A172 (cell line): ENCODE results near the gene LBH. TPM values are rescaled to one million over a fixed set of nuclear protein-coding genes. Genes with fewer than 3 reads are reported as not detected.

Experiments used
- DNase-seq: peaks from one replicate; pipeline ENCODE4 v3.0.0-alpha.2; 2015; ENCODE audit warnings: low spot score
- total RNA-seq: library from RNA; depleted of rRNA; stranded (reverse); fragments of >200 nt; shearing (Covaris generic); gene quantifications from 2 replicates; pipeline ENCODE4 v1.2.3, GENCODE V29; 2014

LBH gene
- total RNA-seq, 1 experiment from 2014 or later, result 87.4 TPM

- DNase-seq, result no peak
Measured at GRCh38 chr2:30235008-30235655, 3.8 kb downstream of the LBH start.

GRCh38 chr2:30235859-30236535, 4.7 kb downstream of the LBH start:
- no peak for DNase-seq

DNA sequence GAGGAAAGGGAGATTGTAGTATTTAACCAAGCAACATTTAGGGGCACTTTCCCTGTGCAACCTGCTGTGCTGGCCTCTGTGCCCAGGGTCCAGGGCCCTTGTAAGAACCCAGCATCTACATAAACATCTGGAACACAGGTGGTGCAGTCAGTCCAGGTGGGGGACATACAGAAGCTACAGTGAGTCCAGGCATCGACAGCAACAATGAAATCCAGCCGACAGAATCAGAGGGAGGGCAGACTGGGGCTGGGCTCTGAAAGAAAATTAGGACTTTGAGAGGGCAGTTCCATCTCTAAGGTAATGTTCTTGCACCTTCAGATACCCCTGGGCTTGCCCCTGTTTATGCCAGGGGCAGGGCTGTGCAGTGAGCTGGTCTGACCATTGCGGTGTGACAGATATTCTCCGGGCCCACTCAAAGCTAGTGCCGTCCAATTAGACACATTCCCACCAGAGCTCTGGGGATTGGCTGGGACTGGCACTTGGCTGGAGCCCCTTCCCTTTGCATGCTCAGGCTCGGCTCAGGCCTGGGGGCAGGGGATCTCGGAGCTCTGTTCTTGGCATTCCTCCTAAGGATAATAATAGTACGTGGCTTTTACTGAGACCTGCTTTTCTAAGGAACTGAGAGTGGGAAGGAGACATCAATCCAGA, 5.4 kb downstream of the LBH start:
- DNase-seq, result no peak

DNA sequence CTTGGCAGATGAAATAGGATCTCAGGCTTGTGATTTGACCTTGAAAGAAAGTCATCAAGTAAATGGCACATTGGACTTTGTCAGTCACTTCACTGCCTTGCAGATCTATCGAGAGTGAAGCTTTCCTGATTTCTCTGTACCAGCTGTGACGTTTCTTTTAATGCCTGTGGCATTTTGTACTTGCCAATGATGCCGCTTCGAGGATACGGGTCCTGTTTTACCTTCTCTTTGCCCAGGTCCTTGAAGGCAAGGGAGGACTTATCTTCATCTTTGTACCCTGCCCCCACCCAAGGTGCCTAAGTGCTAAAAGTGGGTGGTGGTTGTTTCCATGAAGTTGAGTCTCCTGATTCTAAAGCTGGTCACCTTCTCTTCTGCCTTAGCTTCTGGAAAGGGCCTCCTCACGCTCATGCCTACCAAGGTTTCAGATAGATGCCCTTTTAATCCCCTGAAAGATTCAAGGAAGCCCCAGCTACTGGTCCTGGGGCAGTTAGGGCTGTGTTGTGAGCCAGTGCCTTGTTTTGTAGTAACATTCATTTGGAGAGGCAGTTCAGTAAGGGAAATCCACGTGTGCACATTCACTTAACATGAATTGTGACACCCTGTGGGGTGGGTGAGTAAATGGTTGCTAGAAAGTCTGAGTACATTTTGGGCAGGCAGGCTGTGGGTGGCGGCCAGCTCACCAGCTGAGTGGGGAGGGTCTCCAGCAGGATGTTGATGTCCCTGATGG, 6.1 kb downstream of the LBH start:
- no peak for DNase-seq

- no peak for DNase-seq
Measured at GRCh38 chr2:30237966-30238800, 6.8 kb downstream of the LBH start.

DNA sequence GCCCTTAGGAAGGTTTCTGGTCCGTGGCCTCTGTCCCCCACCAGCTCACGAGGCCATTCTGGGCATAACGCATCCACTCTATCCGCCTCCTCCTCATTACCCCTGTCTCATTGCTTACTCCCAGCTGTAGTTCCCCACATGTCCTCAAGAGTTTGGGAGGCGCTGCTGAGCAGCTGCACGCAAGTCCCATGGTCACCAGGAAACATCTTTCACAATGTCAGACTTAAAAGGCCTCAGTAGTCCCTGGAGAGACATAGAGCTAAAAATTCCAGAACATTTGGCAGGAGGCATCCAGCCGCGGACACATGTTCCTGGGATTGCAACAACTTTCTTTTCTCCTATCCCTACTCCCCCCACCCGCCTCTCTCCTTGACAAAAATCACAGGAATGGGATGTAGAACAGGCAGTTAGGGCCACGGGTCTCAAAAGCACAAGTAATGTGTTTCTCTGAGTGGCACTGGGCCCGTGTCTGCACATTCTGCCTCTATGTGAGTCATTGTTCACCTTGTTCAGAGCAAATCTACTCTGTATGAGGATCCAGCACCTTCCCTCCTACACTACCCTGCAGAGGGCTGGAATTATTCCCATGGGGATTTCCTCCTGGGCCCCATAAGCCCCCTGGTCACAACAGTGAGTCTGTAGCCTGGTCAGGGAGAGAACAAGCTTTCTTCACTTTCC, 8.1 kb downstream of the LBH start:
- DNase-seq, result peak; percentile 55

GRCh38 chr2:30239986-30240752, 8.8 kb downstream of the LBH start:
- no peak for DNase-seq

GRCh38 chr2:30243231-30243630, 11.9 kb downstream of the LBH start:
- no peak for DNase-seq

DNA sequence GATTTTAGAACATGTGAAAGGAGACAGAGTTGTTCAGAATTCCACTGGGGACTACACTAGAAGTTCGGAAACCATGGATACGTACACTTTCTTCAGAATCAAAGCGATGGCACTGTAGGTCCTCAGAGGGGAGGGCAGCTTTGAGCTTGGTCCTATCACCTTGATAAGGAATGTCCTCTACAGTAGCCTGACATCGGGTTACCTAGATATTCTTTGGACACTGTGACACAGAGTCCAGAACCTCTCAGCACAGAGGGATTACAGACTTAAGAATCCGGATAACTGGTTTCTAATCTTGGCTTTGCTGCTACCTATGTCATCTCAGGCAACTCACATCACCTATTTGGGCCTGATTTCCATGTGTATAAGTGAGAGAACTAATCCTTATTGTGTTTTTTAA, 14.0 kb downstream of the LBH start:
- DNase-seq, result no peak

GRCh38 chr2:30248791-30249190, 17.5 kb downstream of the LBH start:
- no peak for DNase-seq

DNA sequence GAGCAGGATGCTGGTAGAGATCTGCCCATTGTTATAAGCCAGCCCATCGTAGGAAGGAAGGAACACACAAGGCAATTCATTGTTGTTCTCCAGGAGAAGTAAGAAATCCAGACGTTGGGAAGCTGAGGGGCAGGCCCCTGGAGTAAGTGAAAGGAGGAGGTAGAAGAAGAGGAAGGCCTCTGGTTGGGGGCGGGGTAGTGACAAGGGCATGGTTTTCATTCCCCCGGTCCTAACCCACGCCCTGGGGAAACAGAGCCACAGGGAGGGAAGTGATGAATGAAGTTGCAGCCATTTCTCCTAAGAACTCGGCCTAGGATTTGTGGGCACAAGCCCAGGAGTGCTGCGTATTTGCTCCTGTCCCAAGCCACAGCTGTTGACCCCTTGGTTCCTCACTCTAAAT, 18.0 kb downstream of the LBH start:
- DNase-seq, result no peak

DNA sequence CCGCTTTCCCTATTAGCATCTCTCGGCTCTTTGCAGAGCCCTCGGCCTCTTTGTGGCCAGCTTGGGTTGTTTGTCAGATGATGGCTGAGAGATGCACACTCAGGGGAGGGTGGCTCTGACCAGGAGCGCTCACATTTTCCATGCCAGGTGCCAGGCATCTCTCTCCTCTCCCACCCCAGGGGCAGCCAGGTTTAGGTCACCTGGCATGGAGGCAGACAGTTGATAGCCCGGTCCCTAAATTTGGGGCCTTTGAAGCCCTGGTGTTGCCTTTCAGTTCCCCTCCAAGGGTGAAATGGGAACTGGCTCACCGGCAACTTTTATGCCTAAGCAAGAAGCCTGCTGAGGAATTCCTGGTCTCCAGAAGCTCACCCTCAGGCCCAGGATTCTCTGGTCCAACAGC, 19.1 kb downstream of the LBH start:
- DNase-seq, result no peak

DNA sequence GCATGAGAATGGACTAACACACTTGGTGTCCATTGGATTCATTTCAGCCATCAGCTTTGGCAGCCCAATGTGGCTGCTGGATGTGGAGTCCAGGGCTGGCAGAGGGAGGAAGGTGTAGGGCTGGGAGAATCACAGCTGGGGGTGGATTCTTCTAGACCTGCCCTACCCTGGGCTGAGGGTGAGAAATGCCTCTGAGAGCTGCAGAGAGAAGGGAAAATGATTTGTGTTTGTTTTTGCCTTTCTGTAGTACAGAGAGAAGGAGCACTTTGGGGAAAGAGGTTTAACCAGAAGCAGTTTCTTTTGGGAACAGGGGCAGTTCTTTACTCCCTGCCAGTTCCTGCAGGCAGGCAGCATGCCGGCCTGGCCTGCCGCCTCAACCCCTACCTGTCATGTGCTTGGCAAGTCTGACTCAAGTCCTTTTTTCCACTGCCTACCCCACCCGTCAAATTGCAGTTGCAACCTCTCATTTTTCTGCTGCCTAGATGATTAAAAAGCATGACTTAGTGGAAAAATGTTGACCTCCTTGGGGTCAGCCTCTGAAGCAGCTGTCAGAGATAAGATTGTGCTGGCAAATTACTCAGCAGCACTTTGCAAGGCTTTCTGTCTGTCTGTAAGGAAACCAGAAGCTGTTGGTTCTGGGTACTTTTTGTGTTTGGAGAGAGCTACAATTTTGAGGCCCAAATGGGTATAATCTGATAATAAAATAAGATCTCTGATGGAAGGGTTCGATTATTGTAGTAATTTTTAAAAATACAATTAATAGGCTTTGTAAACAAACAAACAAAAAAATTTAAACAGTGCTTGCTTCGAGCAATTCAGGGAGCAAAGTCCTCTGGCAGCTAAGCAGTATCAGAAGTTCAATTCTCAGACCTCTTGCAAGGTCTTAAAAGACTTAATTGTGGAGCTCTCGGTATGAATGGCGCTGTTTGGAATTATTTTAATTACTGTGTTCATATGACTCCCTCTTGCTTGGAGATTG, 21.7 kb downstream of the LBH start:
- peak; percentile 96 for DNase-seq

GRCh38 chr2:30253873-30254684, 22.7 kb downstream of the LBH start:
- no peak for DNase-seq

GRCh38 chr2:30254685-30255001, 23.3 kb downstream of the LBH start:
- no peak for DNase-seq

DNA sequence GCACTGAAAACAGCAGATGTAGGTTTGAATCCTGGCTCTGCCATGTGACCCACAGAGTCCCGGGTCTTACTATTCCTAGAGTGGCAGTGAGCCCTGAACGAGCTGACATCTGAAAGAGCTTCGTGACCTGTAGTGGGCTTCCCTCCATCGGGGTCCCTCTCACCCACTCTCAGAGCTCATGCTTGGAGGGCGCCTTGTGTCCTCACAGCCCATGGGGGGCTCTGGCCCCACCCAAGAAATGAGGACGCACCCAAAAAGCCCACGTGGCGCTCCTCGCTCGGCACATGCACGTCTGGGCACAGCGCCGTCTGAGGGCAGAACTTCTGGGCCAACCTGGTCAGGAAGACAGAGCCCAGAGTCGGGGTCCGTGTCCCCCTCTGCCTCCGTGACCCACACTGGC, 23.7 kb downstream of the LBH start:
- DNase-seq, result no peak

DNA sequence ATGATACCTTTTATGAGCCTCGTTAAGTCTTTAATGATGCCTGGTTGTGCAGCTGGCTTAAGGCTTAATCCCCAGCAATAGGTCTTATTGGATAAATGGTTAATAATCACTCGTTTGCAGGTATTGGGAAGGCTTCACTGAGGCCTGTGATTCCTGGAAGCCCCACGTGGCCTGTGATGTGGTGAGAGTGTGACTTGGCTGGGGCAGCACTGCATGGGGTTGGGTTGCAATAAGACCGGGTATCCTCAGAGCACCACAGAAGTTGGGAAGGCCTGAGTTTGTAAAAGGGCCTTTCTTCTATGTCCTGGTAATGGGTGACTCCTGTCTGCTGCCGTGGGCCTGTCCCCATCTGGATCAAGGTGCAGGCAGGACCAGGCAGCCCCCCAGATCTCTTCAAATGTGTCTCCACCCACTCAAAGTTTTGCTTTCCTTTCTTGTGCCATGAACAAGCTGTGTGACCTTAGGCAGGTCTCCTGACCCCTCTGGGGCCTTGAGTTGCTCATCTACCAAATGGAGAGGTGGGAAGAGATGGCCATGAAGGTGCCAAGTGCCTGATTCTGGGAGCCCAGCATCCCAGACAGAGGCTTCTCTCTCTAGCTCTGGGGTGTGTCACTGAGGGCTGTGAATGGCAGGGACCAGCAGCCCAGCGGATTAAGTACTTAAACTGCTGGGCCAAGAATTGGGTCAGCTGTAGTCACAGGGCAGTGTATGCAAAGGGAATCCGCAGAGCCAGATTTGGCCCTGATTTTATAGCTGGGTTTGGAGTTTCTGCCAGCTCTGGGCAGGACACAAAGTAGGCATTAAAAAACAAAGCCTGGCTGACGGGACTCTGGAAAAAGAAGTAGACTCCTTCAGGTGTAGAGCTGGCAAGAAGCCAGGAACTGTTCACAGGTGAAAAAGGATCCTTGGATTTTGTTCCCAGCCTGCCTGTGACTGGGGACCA, 24.4 kb downstream of the LBH start:
- DNase-seq, result no peak
